GM11168 (cell line): Measurements from ENCODE around the gene HIGD1C.
"Not testable (repeated sequence)": the region's sequence is repeated elsewhere in the genome, so short reads cannot be mapped to it uniquely, and the experiment has no call there.

Experiments used
- in situ Hi-C: fragments of 300-500 bp; cut with MboI; formaldehyde crosslinking; loops from one replicate; pipeline ENCODE4 v1.12.0; 2022; ENCODE audit warnings: low sequenced_read_pairs; ENCODE audit not compliant: unreplicated experiment

HIGD1C gene

GRCh38 chr12:50932787-50933280, 19.5 kb upstream of the HIGD1C start:
- in situ Hi-C loops: no loop called here

- in situ Hi-C loops: no loop called here
Observed at GRCh38 chr12:50933459-50934124, 18.8 kb upstream of the HIGD1C start.

GRCh38 chr12:50934371-50934851, 17.9 kb upstream of the HIGD1C start:
- in situ Hi-C loops: no loop called here

GRCh38 chr12:50934981-50935807, 17.1 kb upstream of the HIGD1C start:
- in situ Hi-C loops: no loop called here

- in situ Hi-C loops: no loop called here
Observed at GRCh38 chr12:50936821-50937530, 15.4 kb upstream of the HIGD1C start.

- in situ Hi-C loops: no loop called here
Observed at GRCh38 chr12:50937653-50938052, 14.7 kb upstream of the HIGD1C start.

GRCh38 chr12:50947933-50948626, 4.3 kb upstream of the HIGD1C start:
- in situ Hi-C loops: no loop called here

- in situ Hi-C loops: no loop called here
Observed at GRCh38 chr12:50948798-50949197, 3.5 kb upstream of the HIGD1C start.

GRCh38 chr12:50949801-50950302, 2.5 kb upstream of the HIGD1C start:
- in situ Hi-C loops: no loop called here

- in situ Hi-C loops: no loop called here
Observed at GRCh38 chr12:50951112-50951511, 1.2 kb upstream of the HIGD1C start.

- in situ Hi-C loops: no loop called here
Observed at GRCh38 chr12:50953047-50953446, 703 bp downstream of the HIGD1C start.

GRCh38 chr12:50954789-50955188, 2.4 kb downstream of the HIGD1C start:
- in situ Hi-C loops: not testable (repeated sequence)

GRCh38 chr12:50955288-50955687, 2.9 kb downstream of the HIGD1C start:
- in situ Hi-C loops: no loop called here

GRCh38 chr12:50955697-50956096, 3.4 kb downstream of the HIGD1C start:
- in situ Hi-C loops: no loop called here

GRCh38 chr12:50960130-50960529, 7.8 kb downstream of the HIGD1C start:
- in situ Hi-C loops: no loop called here

- in situ Hi-C loops: no loop called here
Observed at GRCh38 chr12:50961708-50962107, 9.4 kb downstream of the HIGD1C start.

- in situ Hi-C loops: no loop called here
Observed at GRCh38 chr12:50964432-50964831, 12.1 kb downstream of the HIGD1C start.

GRCh38 chr12:50971946-50972345, 19.6 kb downstream of the HIGD1C start:
- in situ Hi-C loops: no loop called here

GRCh38 chr12:50979369-50980052, 27.2 kb downstream of the HIGD1C start:
- in situ Hi-C loops: no loop called here
